Activated CD4-positive, CD25-positive, alpha-beta regulatory T cell treated with anti-CD3 and anti-CD28 coated beads, Interleukin-2, amount 50 U/mL, for 16 hours (primary cell): Measurements from ENCODE around the gene FLAD1.
"Not testable (repeated sequence)": the region's sequence is repeated elsewhere in the genome, so short reads cannot be mapped to it uniquely, and the experiment has no call there.

Experiments used
- DNase-seq: peaks from one replicate; pipeline ENCODE4 v3.0.0-alpha.2; 2020; ENCODE audit warnings: low read depth, low spot score

The FLAD1 gene

GRCh38 chr1:154967331-154967950 is 15.7 kb upstream of the FLAD1 start:
- no peak for DNase-seq

- no peak for DNase-seq
Measured at GRCh38 chr1:154968731-154969130, 14.4 kb upstream of the FLAD1 start.

- no peak for DNase-seq
Measured at GRCh38 chr1:154969246-154969645, 13.9 kb upstream of the FLAD1 start.

GRCh38 chr1:154969860-154970452 is 13.2 kb upstream of the FLAD1 start:
- no peak for DNase-seq

- DNase-seq, result no peak
Measured at GRCh38 chr1:154970631-154971340, 12.4 kb upstream of the FLAD1 start, which contains the start of gene SHC1. Gene SHC1, minus strand, starts transcription at chr1:154970747. Its CDS starts 221 bp downstream, at chr1:154970526.

- no peak for DNase-seq
Measured at GRCh38 chr1:154971341-154971998, 11.7 kb upstream of the FLAD1 start.

GRCh38 chr1:154972213-154972516 is 11.0 kb upstream of the FLAD1 start:
- no peak for DNase-seq

- DNase-seq, result no peak
Measured at GRCh38 chr1:154972517-154973343, 10.4 kb upstream of the FLAD1 start.

- DNase-seq, result peak; percentile 78
Measured at GRCh38 chr1:154973344-154974101, 9.6 kb upstream of the FLAD1 start.

GRCh38 chr1:154974102-154974807 is 8.9 kb upstream of the FLAD1 start, which contains the start of gene CKS1B:
Gene CKS1B, plus strand, starts transcription at chr1:154974681. Its CDS starts 65 bp downstream, at chr1:154974746.
- peak; percentile 96 for DNase-seq

- peak; percentile 94 for DNase-seq
Measured at GRCh38 chr1:154974808-154975408, 8.2 kb upstream of the FLAD1 start.

GRCh38 chr1:154975409-154976059 is 7.6 kb upstream of the FLAD1 start:
- no peak for DNase-seq

GRCh38 chr1:154977762-154978161 is 5.4 kb upstream of the FLAD1 start:
- DNase-seq, result not testable (repeated sequence)

GRCh38 chr1:154978360-154978759 is 4.8 kb upstream of the FLAD1 start:
- no peak for DNase-seq

GRCh38 chr1:154982341-154982740 is 803 bp upstream of the FLAD1 start:
- no peak for DNase-seq

- no peak for DNase-seq
Measured at GRCh38 chr1:154983776-154984466, 777 bp downstream of the FLAD1 start.

- not testable (repeated sequence) for DNase-seq
Measured at GRCh38 chr1:154986736-154987135, 3.6 kb downstream of the FLAD1 start.

GRCh38 chr1:154987326-154987725 is 4.2 kb downstream of the FLAD1 start:
- no peak for DNase-seq
